ENCODE measurements around the gene NPY. TPM values are rescaled to one million over a fixed set of nuclear protein-coding genes. Genes with fewer than 3 reads are reported as not detected.
"Not testable (repeated sequence)": the region's sequence is repeated elsewhere in the genome, so short reads cannot be mapped to it uniquely, and the experiment has no call there.

NPY gene
- total RNA-seq, 4 donors from 2014 or later, result 25.3 to 70.1 (median 30.0) TPM

- Histone ChIP-seq H3K27ac (replicated peaks in 1 of 4) (no peak overlapping the region), H3K36me3 (no peaks in the 10 kb centered on the region), H3K9me3 (peaks cover 4 to 23% (median 16%) of the 10 kb centered on the region in 4 donors), H3K4me3 (no peak overlapping the region), H3K27me3 (no peaks in the 10 kb centered on the region), H3K4me1 (no peaks in the 10 kb centered on the region)
- 88% methylated on average over 7 of the region's 7 CpGs for WGBS
- no peak for TF ChIP-seq POLR2A (IDR thresholded peaks at IDR 0.05; ENCODE audit: low read depth)
- TF ChIP-seq CTCF (IDR thresholded peaks at IDR 0.05), result no peak
- no peak for TF ChIP-seq EP300 (IDR thresholded peaks at IDR 0.05)
- no peak for TF ChIP-seq POLR2AphosphoS5 (IDR thresholded peaks at IDR 0.05)
- intact Hi-C loops (cut with DNase I), result no loop called here
- DNase-seq (ENCODE audit: extremely low spot score), result no peak
These were observed 34.7 kb upstream of the NPY start for GRCh38 chr7:24249266-24249665.

- no peaks in the 10 kb centered on the region for H3K4me1 ChIP-seq
- WGBS, result 53% methylated on average over 2 of the region's 2 CpGs
- H3K4me3 ChIP-seq, result no peak overlapping the region
- no peak overlapping the region for H3K27ac ChIP-seq (replicated peaks in 1 of 4)
- DNase-seq (ENCODE audit: extremely low spot score), result no peak
- no peak for TF ChIP-seq CTCF (IDR thresholded peaks at IDR 0.05)
- no peak for TF ChIP-seq POLR2A (IDR thresholded peaks at IDR 0.05; ENCODE audit: low read depth)
- no peak for TF ChIP-seq EP300 (IDR thresholded peaks at IDR 0.05)
- TF ChIP-seq POLR2AphosphoS5 (IDR thresholded peaks at IDR 0.05), result no peak
- no peaks in the 10 kb centered on the region for H3K27me3 ChIP-seq
- H3K36me3 ChIP-seq, result no peaks in the 10 kb centered on the region
- peaks cover 4 to 23% (median 16%) of the 10 kb centered on the region in 4 donors for H3K9me3 ChIP-seq
- intact Hi-C loops (cut with DNase I), result no loop called here
These were observed 32.4 kb upstream of the NPY start for GRCh38 chr7:24251568-24251967.

GRCh38 chr7:24255139-24255538 is 28.9 kb upstream of the NPY start:
- intact Hi-C loops (cut with DNase I), result no loop called here

GRCh38 chr7:24258324-24258723 is 25.7 kb upstream of the NPY start:
- H3K9me3 ChIP-seq; H3K4me1 ChIP-seq; DNase-seq (ENCODE audit: extremely low spot score); intact Hi-C loops (cut with DNase I); H3K27ac ChIP-seq (replicated peaks in 1 of 4); H3K4me3 ChIP-seq; H3K36me3 ChIP-seq: not testable (repeated sequence)
- H3K27me3 ChIP-seq, result peaks cover 0 to 10% (median 0%) of the 10 kb centered on the region in 4 donors
- 75% methylated on average over 1 of the region's 1 CpG for WGBS

More at GRCh38 chr7:24255139-24255538, 28.9 kb upstream of the NPY start:
- Histone ChIP-seq H3K27me3 (peaks cover 0 to 10% (median 0%) of the 10 kb centered on the region in 4 donors), H3K9me3 (peaks cover 4 to 20% (median 15%) of the 10 kb centered on the region in 4 donors), H3K4me1 (no peaks in the 10 kb centered on the region), H3K36me3 (no peaks in the 10 kb centered on the region), H3K4me3 (no peak overlapping the region), H3K27ac (replicated peaks in 1 of 4) (no peak overlapping the region)
- no peak for TF ChIP-seq CTCF (IDR thresholded peaks at IDR 0.05)
- TF ChIP-seq POLR2A (IDR thresholded peaks at IDR 0.05; ENCODE audit: low read depth), result no peak
- no peak for TF ChIP-seq POLR2AphosphoS5 (IDR thresholded peaks at IDR 0.05)
- TF ChIP-seq EP300 (IDR thresholded peaks at IDR 0.05), result no peak
- 62% methylated on average over 6 of the region's 6 CpGs for WGBS
- DNase-seq (ENCODE audit: extremely low spot score), result no peak

- H3K36me3 ChIP-seq, result no peaks in the 10 kb centered on the region
- no peaks in the 10 kb centered on the region for H3K27me3 ChIP-seq
- no peak overlapping the region for H3K27ac ChIP-seq (replicated peaks in 1 of 4)
- no peaks in the 10 kb centered on the region for H3K4me1 ChIP-seq
- intact Hi-C loops (cut with DNase I), result no loop called here
- no peak for DNase-seq (ENCODE audit: extremely low spot score)
- no peak overlapping the region for H3K4me3 ChIP-seq
- no peak for TF ChIP-seq POLR2AphosphoS5 (IDR thresholded peaks at IDR 0.05)
- TF ChIP-seq CTCF (IDR thresholded peaks at IDR 0.05), result no peak
- TF ChIP-seq POLR2A (IDR thresholded peaks at IDR 0.05; ENCODE audit: low read depth), result no peak
- TF ChIP-seq EP300 (IDR thresholded peaks at IDR 0.05), result no peak
- 46% methylated on average over 4 of the region's 4 CpGs for WGBS
- no peaks in the 10 kb centered on the region for H3K9me3 ChIP-seq
These were observed 12.1 kb upstream of the NPY start for GRCh38 chr7:24271938-24272337.
